IPS-15b (cell line): ENCODE data around the gene TMEM52.

ENCODE experiments used
- H3K27me3 ChIP-seq: one replicate; pipeline ENCODE4 v1.6.1; 2013; ENCODE audit warnings: low read length; ENCODE audit not compliant: control insufficient read depth, insufficient read depth
- H3K36me3 ChIP-seq: one replicate; pipeline ENCODE4 v1.6.1; 2013; ENCODE audit warnings: low read length; ENCODE audit not compliant: control insufficient read depth, insufficient read depth
- H3K4me1 ChIP-seq: one replicate; pipeline ENCODE4 v1.6.1; 2013; ENCODE audit warnings: mild to moderate bottlenecking, low read length; ENCODE audit not compliant: control insufficient read depth, insufficient read depth
- H3K4me3 ChIP-seq: one replicate; pipeline ENCODE4 v1.5.1; 2013; ENCODE audit warnings: low read depth, low read length
- H3K9ac ChIP-seq: one replicate; pipeline ENCODE4 v1.6.1; 2013; ENCODE audit warnings: low read depth, mild to moderate bottlenecking, low read length
- H3K9me3 ChIP-seq: one replicate; pipeline ENCODE4 v1.6.1; 2013; ENCODE audit warnings: mild to moderate bottlenecking, low read length; ENCODE audit not compliant: control insufficient read depth, insufficient read depth

Gene TMEM52

GRCh38 chr1:1901641-1902294, 17.3 kb downstream of the TMEM52 start:
- H3K36me3 ChIP-seq = no peaks in the 10 kb centered on the region
- H3K9ac ChIP-seq = no peak overlapping the region
- no peaks in the 10 kb centered on the region for H3K9me3 ChIP-seq
- no peaks in the 10 kb centered on the region for H3K27me3 ChIP-seq
- H3K4me1 ChIP-seq = no peaks in the 10 kb centered on the region
- no peak overlapping the region for H3K4me3 ChIP-seq

DNA sequence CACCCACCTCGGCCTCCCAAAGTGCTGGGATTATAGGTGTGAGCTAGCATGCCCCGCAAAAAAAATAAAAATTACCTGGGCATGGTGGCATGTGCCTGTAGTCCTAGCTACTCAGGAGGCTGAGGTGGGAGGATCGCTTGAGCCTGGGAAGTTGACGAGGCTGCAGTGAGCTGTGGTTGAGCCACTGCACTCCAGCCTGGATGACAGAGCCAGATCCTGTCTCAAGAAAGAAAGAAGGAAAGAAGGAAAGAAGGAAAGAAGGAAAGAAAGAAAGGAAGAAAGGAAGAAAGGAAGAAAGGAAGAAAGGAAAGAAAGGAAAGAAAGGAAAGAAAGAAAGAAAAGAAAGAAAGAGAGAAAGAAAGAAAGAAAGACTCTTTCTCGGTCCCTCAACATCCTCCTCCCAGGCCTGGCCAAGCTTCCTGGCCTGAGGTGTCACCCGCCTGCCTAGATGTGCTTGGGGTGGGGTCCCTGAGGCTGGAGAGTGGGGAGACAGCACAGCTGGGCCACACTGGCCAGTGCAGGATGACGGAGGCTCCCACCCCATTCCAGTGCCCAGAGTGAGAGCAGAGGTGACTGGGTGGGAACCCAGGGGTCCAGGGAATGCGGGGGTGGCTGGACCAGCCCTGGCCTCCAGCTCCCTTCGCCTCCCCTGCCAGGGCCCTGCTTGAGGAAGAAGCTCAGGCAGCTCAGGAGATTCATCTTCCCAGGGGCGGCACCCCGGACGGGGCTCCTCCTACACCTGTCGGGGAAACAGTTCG, 18.0 kb downstream of the TMEM52 start:
- Histone ChIP-seq H3K27me3 (no peaks in the 10 kb centered on the region), H3K9me3 (no peaks in the 10 kb centered on the region), H3K36me3 (no peaks in the 10 kb centered on the region), H3K4me3 (no peak overlapping the region), H3K4me1 (no peaks in the 10 kb centered on the region), H3K9ac (no peak overlapping the region)

DNA sequence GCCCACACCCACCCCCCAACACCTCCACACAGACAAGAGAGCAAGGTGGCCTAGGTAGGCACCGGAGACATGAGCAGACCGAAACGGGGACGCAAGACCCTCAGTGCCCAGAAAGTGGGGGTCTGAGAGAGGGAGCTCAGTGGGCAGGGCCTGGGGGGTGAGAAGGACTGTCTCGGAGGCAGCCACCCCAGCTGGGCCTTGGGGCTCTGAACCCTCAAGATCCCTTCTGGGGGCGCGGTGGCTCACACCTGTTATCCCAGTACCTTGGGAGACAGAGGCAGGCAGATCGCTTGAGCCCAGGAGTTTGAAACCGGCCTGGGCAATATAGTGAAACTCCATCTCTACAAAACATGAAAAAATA, 19.1 kb downstream of the TMEM52 start:
- peaks cover 3% of the 10 kb centered on the region for H3K4me1 ChIP-seq
- no peak overlapping the region for H3K9ac ChIP-seq
- H3K9me3 ChIP-seq = no peaks in the 10 kb centered on the region
- H3K36me3 ChIP-seq = no peaks in the 10 kb centered on the region
- H3K4me3 ChIP-seq = no peak overlapping the region
- H3K27me3 ChIP-seq = no peaks in the 10 kb centered on the region

- no peaks in the 10 kb centered on the region for H3K27me3 ChIP-seq
- no peak overlapping the region for H3K9ac ChIP-seq
- no peaks in the 10 kb centered on the region for H3K36me3 ChIP-seq
- H3K9me3 ChIP-seq = no peaks in the 10 kb centered on the region
- H3K4me1 ChIP-seq = peaks cover 5% of the 10 kb centered on the region
- H3K4me3 ChIP-seq = no peak overlapping the region
Measured at GRCh38 chr1:1899266-1899966, 19.7 kb downstream of the TMEM52 start.

GRCh38 chr1:1898246-1898933, 20.7 kb downstream of the TMEM52 start:
- Histone ChIP-seq H3K4me1 (peaks cover 5% of the 10 kb centered on the region), H3K36me3 (no peaks in the 10 kb centered on the region)

GRCh38 chr1:1895456-1896336, 23.4 kb downstream of the TMEM52 start:
- H3K9ac ChIP-seq = no peak overlapping the region
- H3K4me1 ChIP-seq = peaks cover 5% of the 10 kb centered on the region
- H3K27me3 ChIP-seq = no peaks in the 10 kb centered on the region
- H3K4me3 ChIP-seq = no peak overlapping the region
- no peaks in the 10 kb centered on the region for H3K36me3 ChIP-seq
- no peaks in the 10 kb centered on the region for H3K9me3 ChIP-seq

More at GRCh38 chr1:1898246-1898933, 20.7 kb downstream of the TMEM52 start:
- Histone ChIP-seq H3K27me3 (no peaks in the 10 kb centered on the region), H3K9ac (no peak overlapping the region), H3K9me3 (no peaks in the 10 kb centered on the region), H3K4me3 (no peak overlapping the region)

GRCh38 chr1:1895060-1895418, 24.0 kb downstream of the TMEM52 start:
- no peaks in the 10 kb centered on the region for H3K36me3 ChIP-seq
- no peaks in the 10 kb centered on the region for H3K9me3 ChIP-seq
- no peaks in the 10 kb centered on the region for H3K27me3 ChIP-seq
- peaks cover 5% of the 10 kb centered on the region for H3K4me1 ChIP-seq
- no peak overlapping the region for H3K9ac ChIP-seq
- no peak overlapping the region for H3K4me3 ChIP-seq

DNA sequence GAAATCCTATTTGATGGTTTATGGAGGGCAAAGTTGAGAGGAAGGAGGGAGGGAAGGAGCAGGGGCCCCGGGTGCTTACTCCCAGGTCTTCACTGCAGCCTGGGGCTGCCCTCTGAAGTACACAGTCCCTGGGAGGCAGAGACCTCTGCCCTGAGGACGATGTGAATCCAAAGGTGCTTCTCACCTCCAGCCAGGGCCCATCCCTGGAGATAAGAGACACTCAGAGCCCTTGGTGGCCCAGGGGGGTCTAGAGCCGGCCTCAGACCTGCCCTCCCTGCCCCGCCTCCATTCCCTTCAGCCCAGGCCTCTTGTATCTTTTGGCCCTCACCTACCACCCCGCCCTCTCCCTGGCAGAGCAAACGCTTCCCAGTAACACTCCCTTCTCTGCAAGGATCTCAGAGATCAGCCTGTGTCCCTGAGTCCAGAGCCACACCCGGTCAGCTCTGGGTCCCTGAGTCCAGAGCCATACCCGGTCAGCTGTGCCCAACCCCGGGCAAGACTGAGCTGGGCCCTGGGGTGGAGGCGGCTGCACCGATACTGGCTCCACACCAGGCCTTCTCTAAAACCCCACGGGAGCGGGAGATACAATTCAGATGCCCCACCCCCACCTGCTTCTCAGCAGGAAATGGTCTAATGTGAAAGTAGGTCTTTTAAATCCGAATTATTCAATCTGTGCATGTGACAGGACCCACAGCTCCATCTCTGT, 24.6 kb downstream of the TMEM52 start:
- no peak overlapping the region for H3K4me3 ChIP-seq
- H3K4me1 ChIP-seq = peaks cover 5% of the 10 kb centered on the region
- no peaks in the 10 kb centered on the region for H3K9me3 ChIP-seq
- H3K27me3 ChIP-seq = no peaks in the 10 kb centered on the region
- no peaks in the 10 kb centered on the region for H3K36me3 ChIP-seq
- no peak overlapping the region for H3K9ac ChIP-seq

DNA sequence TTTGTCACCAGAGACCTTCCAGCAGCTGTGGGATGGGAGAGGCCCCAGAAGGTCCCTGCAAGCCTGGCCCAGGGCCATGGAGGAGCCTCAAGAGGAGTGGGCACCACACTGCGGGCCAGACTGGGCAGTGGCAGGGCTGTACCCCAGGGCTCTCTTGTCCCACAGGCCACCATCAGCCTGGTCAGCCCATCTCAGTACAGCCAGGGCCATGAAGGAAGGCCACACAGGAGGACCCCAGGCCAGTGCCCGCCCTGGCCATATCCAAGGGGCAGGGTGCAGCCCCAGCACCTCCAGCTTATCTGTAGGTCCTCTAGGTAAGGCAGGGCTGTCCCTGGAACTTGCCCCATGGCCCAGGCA, 25.1 kb downstream of the TMEM52 start:
- H3K4me3 ChIP-seq = no peak overlapping the region
- no peaks in the 10 kb centered on the region for H3K27me3 ChIP-seq
- H3K4me1 ChIP-seq = peaks cover 5% of the 10 kb centered on the region
- H3K36me3 ChIP-seq = no peaks in the 10 kb centered on the region
- no peaks in the 10 kb centered on the region for H3K9me3 ChIP-seq
- H3K9ac ChIP-seq = no peak overlapping the region

GRCh38 chr1:1893291-1893985, 25.6 kb downstream of the TMEM52 start:
- Histone ChIP-seq H3K36me3 (no peaks in the 10 kb centered on the region), H3K4me1 (peaks cover 5% of the 10 kb centered on the region), H3K4me3 (no peak overlapping the region), H3K9ac (no peak overlapping the region), H3K27me3 (no peaks in the 10 kb centered on the region), H3K9me3 (no peaks in the 10 kb centered on the region)
